Pancreas (tissue), 10 donors: ENCODE data around the gene BUB1B. TPM values are rescaled to one million over a fixed set of nuclear protein-coding genes. Genes with fewer than 3 reads are reported as not detected.

Source experiments
- ATAC-seq, 4 donors: fragments of 200-7000 bp; cut with Tn5 transposase; one replicate each; pipeline versions ENCODE4 v1.8.0 to v1.9.1; 2020; ENCODE audit warnings: mild to moderate bottlenecking in 4 of 4, moderate library complexity in 4 of 4
- DNase-seq, 6 donors: peaks; one replicate each; pipeline ENCODE4 v3.0.0-alpha.2; 2020
- FAIRE-seq: peaks from 2 replicates; lab custom pipeline; 2012; peaks lifted over from hg19 to GRCh38; lab: Jason Lieb, UNC
- H3K27ac ChIP-seq, 4 donors: fragments of 200-600 bp; sonication (generic); 1 replicate in 3 of 4; 2 replicates in 1 of 4; pipeline versions ENCODE4 v1.5.0 to v1.8.0; 2020
- H3K27me3 ChIP-seq, 4 donors: fragments of 200-600 bp; one replicate each; pipeline ENCODE4 v1.8.0; 2021
- H3K36me3 ChIP-seq, 3 donors: fragments of 200-600 bp; sonication (generic) in 1 of 3; one replicate each; pipeline versions ENCODE4 v1.5.0 to v1.8.0; 2020 to 2021
- H3K4me1 ChIP-seq, 3 donors: fragments of 200-600 bp; one replicate each; pipeline ENCODE4 v1.8.0; 2021
- H3K4me3 ChIP-seq, 4 donors: fragments of 200-600 bp; sonication (generic) in 2 of 4; one replicate each; pipeline versions ENCODE4 v1.5.0 to v1.8.0; 2020 to 2021
- H3K9me3 ChIP-seq, 4 donors: fragments of 200-600 bp; one replicate each; pipeline ENCODE4 v1.8.0; 2021
- WGBS, 2 donors: extraction: QIAGEN DNeasy Blood & Tissue Kit; methylation state at CpG; one replicate each; pipeline ENCODE4 v1.1.7; 2013; 5-methylcytosine and 5-hydroxymethylcytosine counted together
- intact Hi-C, 3 donors: fragments of 100-400 bp; cut with DNase I; formaldehyde crosslinking; loops; one replicate each; pipeline versions ENCODE4 v1.11.1 to v1.14.2; 2022
- polyA plus RNA-seq, 2 donors: library from polyadenylated mRNA; stranded (reverse); fragments of 200-250 nt; gene quantifications; one replicate each; pipeline ENCODE4 v1.2.3, GENCODE V29; 2013
- total RNA-seq, 6 donors: library from RNA; stranded (reverse); fragmentation: NEBNext Ultra II Directional in 4 of 6; extraction: Animal tissue kit (Norgen Biotek cat#: 25700) in 4 of 6; gene quantifications; one replicate each; pipeline versions ENCODE4 v1.2.1 to v1.2.4, GENCODE V29; 2021 to 2023
- TF ChIP-seq, protein P1 (sequence below), 4 donors: fragments of 200-600 bp; sonication (generic) in 3 of 4; IDR thresholded peaks; one replicate each; pipeline versions ENCODE4 v1.5.0 to v1.8.0; 2021; ENCODE audit warnings: antibody characterized with exemption in 4 of 4
- donor health status: healthy with polysubstance abuse.
- donor health status: DM: no; HTN: no; CAD: no; lungs with moderate emphysema.
- donor health status: DM: no; HTN: no; CAD: no.
- donor health status: control.
- donor health status: control.
- donor health status: Bipolar disorder and iron deficiency.
- donor health status: DM: yes; HTN: yes; CAD: no.
- donor health status: DM: no; HTN: no; CAD: no.
- donor health status: DM: no; HTN: no; CAD: no.
- donor health status: DM: yes; HTN: yes; CAD: no.

The BUB1B gene
- total and polyA plus RNA-seq, 8 donors, result 0.09 to 1.9 (median 1.0) TPM; not detected in 2

DNA sequence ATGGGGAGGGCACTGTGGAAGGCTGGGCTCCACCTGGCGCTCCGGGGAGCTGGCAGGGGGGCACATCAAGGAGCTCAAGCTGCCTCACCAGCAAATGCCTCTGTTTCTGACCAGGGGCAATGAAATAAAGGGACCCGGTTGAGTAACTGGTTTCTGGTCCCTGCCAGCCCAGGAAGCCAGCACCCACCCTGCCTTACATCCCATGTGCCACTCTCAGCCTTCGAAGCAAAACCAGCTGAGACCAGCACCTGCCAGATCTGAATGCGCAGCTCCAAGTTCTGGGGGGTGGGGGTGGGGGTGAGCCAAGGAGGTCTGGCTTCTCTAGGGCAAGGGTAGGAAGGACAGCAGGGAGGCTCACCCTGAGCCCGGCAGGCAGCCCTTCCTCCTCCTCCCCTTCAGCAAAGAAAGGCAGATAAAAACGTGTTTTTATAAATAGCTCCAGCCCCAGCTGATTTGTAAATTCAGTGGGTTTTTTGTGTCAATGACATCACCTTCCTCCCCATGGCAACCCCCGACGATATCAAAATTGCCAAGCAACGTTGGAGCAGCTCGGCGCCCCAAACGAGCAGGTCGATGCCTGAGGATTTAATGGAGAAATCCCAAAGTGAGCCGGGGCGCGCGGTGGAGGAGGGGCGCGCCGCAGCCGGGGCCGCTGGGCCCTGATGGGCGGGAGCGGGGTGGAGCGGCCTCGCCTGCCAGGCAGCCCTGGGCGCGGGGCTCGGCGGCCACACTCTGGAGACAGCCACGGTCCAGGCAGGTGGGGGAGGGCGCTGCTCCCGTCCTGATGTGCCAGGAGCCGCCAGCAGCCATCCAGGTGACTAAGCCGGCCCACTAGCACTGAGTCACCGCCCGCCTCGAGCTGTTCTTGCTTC is 77.9 kb downstream of the BUB1B start, which contains the start of gene PAK6:
PAK6 (plus strand) TSS at position 532 of the 872 bp plus-strand sequence. CDS start 25,723 bp downstream, outside the sequence.
- WGBS, 2 donors, result 5% methylated on average over 38 to 39 of the region's 39 CpGs

DNA sequence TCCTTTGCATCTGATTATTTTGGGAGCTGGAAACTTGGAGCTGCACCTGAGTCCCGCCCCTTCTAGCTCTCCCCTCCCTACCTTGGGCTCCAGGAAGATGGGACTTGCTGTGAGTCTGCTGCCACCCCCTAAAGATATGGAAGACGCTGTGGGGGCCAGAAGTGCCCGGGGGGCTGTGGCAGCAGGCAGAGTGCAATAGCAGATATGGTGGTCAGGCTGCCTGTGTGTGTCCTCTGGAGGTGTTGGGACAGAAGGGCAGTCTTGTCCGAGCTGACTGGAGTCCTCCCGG is 78.5 kb downstream of the BUB1B start:
- no peak for FAIRE-seq
- H3K36me3 ChIP-seq, result no peaks in the 10 kb centered on the region
- TF ChIP-seq, protein P1, sequence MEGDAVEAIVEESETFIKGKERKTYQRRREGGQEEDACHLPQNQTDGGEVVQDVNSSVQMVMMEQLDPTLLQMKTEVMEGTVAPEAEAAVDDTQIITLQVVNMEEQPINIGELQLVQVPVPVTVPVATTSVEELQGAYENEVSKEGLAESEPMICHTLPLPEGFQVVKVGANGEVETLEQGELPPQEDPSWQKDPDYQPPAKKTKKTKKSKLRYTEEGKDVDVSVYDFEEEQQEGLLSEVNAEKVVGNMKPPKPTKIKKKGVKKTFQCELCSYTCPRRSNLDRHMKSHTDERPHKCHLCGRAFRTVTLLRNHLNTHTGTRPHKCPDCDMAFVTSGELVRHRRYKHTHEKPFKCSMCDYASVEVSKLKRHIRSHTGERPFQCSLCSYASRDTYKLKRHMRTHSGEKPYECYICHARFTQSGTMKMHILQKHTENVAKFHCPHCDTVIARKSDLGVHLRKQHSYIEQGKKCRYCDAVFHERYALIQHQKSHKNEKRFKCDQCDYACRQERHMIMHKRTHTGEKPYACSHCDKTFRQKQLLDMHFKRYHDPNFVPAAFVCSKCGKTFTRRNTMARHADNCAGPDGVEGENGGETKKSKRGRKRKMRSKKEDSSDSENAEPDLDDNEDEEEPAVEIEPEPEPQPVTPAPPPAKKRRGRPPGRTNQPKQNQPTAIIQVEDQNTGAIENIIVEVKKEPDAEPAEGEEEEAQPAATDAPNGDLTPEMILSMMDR (IDR thresholded peaks at IDR 0.05), result no peak
- WGBS, 2 donors, result 47 to 48% methylated on average over 5 of the region's 5 CpGs
- no peaks in the 10 kb centered on the region for H3K9me3 ChIP-seq
- H3K4me3 ChIP-seq, result peak overlapping the region in 3 of 4 donors; percentile 9 to 45 (median 29)
- DNase-seq, result no peak
- H3K27ac ChIP-seq, result peak overlapping the region in 1 of 4 donors; percentile 47
- H3K4me1 ChIP-seq, result no peaks in the 10 kb centered on the region
- intact Hi-C loops, result no loop called here
- peak in 1 of 4 donors; percentile 8 for ATAC-seq
- no peaks in the 10 kb centered on the region for H3K27me3 ChIP-seq

More for the DNA sequence above, 77.9 kb downstream of the BUB1B start, which contains the start of gene PAK6:
- Histone ChIP-seq H3K27me3 (no peaks in the 10 kb centered on the region), H3K27ac (peak within 1 kb of the TSS in 1 of 4 donors; percentile 47), H3K36me3 (no peaks in the 10 kb centered on the region), H3K9me3 (no peaks in the 10 kb centered on the region), H3K4me3 (peak within 1 kb of the TSS in 3 of 4 donors; percentile 9 to 45 (median 29)), H3K4me1 (no peaks in the 10 kb centered on the region)
- TF ChIP-seq, protein P1 (IDR thresholded peaks at IDR 0.05), result no peak
- DNase-seq, result peak; percentile 71 to 87 (median 84)
- peak; percentile 93 to 97 (median 94) for ATAC-seq
- intact Hi-C loops, result no loop called here
- FAIRE-seq, result no peak

DNA sequence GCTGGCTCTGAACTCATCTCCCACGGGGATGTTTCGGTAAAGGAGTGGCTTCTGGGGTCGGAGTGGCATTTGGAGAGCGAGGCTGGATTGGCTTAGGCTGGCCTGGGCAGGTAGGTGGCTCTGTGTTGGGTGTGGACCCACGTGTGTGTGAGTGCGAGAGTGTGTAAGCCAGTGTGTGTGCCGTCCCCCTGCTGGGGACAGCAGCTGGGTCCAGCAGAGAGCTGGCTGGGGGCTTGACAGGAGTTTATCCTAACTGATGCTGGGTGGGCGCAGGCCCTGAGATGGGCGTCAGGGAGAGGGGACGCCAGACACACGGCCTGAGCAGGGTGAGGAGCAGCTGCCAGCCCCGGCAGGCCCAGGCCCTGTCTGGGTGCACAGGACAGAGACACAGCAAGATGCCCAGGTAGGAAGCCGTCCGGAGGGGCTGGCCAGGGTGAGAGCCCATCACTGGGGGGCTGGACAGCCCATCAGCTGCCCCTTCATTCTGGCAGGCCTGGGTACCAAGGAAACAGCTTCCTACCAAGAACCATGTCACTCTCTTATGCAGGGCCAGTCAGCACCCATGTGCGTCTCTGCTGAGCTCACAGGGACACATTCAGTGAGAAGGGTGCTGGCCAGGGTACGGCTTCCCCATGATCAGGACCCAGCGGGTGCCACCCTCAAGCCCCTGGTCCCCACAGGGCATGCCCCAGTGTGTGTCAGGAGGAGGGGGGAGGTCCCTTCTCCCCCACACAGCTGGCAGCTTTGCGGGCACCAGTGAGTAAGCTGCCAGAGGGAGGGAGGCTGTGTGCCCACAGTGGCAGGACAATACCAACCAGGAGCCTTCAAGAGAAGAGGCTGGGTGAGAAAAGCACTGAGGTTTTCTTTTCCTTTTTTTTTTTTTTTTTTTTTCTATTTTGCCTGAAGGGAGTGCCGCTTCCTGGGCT is 79.1 kb downstream of the BUB1B start:
- no peak overlapping the region for H3K4me3 ChIP-seq
- H3K27me3 ChIP-seq, result no peaks in the 10 kb centered on the region
- no peak overlapping the region for H3K27ac ChIP-seq
- DNase-seq, result peak in 2 of 6 donors; percentile 35 to 61
- no peaks in the 10 kb centered on the region for H3K4me1 ChIP-seq
- 88 to 90% methylated on average over 19 of the region's 19 CpGs for WGBS, 2 donors
- intact Hi-C loops, result no loop called here
- no peaks in the 10 kb centered on the region for H3K36me3 ChIP-seq
- H3K9me3 ChIP-seq, result no peaks in the 10 kb centered on the region
- TF ChIP-seq, protein P1 (IDR thresholded peaks at IDR 0.05), result no peak
- peak in 2 of 4 donors; percentile 20 to 22 for ATAC-seq
- no peak for FAIRE-seq

DNA sequence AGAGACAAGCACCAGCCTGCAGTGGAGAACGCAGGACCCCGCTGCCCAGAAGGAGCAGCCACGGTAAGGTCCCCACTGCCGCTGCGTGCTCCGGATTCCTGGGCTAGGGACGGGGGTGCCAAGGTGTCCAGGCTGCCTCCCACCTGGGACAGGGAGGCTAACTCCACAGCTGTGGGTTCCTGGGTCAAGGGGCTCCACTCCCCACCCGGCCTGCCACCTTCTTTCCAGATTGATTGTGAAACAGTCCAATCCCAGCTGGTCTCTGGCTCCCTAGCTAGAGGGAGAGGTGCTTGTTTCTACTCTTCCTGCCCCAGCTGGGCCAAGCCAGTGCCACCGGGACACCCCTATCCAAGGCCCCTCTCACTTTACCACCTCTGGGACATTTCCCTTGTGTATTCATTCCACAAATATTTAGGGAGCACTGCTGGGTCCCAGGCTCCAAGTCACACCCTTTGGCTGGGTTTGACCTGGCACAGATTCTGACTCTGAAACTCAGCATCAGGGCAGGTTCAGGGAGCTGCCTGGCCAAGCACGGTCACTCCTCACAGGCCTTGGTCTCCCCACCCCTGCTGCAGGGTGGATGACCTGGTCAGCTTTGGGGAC is 79.9 kb downstream of the BUB1B start:
- peak in 2 of 6 donors; percentile 15 to 49 for DNase-seq
- H3K27me3 ChIP-seq, result no peaks in the 10 kb centered on the region

More for the DNA sequence above, 79.9 kb downstream of the BUB1B start:
- intact Hi-C loops, result no loop called here
- Histone ChIP-seq H3K4me1 (no peaks in the 10 kb centered on the region), H3K27ac (no peak overlapping the region), H3K4me3 (no peak overlapping the region), H3K9me3 (no peaks in the 10 kb centered on the region), H3K36me3 (no peaks in the 10 kb centered on the region)
- no peak for FAIRE-seq
- ATAC-seq, result no peak
- TF ChIP-seq, protein P1 (IDR thresholded peaks at IDR 0.05), result no peak
- WGBS, 2 donors, result 92 to 94% methylated on average over 10 of the region's 10 CpGs
